Hematopoietic multipotent progenitor cell treated with erythropoietin and hydrocortisone succinate and interleukin-3 and kit ligand, for 4 days (in vitro differentiated cells): Measurements from ENCODE around the gene PPP4R3A.
A peak's percentile ranks its signal among the peaks of the same experiment; 100 is the strongest.
"Not testable (repeated sequence)": the region's sequence is repeated elsewhere in the genome, so short reads cannot be mapped to it uniquely, and the experiment has no call there.

Source experiments
- DNase-seq: peaks from one replicate; pipeline ENCODE4 v3.0.0-alpha.2; 2015

PPP4R3A gene

DNA sequence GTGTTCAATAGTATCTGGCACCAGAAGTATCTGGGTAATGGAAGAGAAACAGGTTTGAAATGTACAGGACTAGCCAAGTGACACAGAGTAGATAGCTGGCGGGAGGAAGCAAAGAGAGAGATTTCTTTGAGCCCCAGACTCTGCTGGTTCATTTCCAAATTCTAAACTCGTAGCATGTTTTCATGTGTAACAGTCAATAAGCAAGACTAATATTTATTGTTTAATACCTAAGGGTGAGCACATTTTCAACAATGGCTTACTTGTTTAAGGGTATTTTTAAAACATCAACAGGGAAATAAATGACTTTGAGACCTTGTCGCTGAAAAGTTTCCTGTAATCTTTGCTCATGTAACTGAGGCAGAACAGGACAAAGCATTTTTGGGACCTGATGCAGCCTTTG, 80.7 kb downstream of the PPP4R3A start:
- no peak for DNase-seq

DNA sequence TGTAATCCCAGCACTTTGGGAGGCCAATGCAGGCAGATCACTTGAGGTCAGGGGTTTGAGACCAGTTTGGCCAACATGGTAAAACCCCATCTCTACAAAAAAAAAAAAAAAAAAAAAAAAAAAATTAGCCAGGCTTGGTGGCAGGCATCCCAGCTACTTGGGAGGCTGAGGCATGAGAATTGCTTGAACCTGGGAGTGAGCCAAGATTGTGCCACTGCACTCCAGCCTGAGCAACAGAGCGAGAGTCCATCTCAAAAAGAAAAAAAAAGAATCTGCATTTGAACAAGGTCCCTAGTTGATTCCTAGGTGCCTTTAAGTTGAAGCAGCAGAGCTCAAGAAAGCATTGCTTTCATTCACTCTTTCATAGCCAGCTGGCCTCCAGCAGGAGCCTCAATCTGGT, 81.2 kb downstream of the PPP4R3A start:
- DNase-seq: not testable (repeated sequence)

- peak; percentile 62 for DNase-seq
Observed at GRCh38 chr14:91425531-91425944, 84.6 kb downstream of the PPP4R3A start.

DNA sequence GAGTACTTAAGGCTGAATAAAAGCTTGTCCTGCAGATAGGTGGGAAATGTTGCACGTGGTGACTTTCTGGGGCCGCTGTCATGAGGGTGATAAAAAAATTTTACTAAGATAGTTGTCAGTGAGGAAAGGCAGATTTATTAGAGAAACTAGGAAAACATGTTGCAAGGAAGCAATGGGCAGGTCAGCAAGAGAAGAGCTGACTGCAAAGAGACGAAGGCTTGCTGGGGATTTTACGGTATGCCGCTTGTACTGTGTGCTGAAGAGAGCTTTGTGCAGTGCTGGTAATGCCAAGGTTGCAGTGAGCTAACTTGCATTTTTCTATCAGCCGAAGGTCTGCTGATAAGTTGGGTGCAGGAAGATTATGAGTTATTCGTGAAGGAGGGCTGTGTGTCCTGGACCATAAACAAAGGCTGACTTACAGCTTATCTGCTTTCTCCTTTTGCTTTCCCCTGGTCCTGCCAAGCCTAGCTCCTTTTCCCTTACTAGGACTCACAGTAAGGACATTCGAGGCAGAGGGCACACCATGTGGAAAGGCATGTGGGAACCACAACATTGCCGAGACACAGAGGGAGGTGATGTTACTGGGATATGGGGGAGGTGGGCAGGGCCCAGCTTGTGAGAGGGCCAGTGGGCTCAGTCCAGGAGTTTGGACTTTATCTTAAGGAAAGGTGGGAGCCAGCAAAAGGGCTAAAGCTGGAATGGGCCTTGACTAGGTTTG, 85.1 kb downstream of the PPP4R3A start:
- no peak for DNase-seq

GRCh38 chr14:91420686-91421085, 89.4 kb downstream of the PPP4R3A start:
- DNase-seq: no peak

DNA sequence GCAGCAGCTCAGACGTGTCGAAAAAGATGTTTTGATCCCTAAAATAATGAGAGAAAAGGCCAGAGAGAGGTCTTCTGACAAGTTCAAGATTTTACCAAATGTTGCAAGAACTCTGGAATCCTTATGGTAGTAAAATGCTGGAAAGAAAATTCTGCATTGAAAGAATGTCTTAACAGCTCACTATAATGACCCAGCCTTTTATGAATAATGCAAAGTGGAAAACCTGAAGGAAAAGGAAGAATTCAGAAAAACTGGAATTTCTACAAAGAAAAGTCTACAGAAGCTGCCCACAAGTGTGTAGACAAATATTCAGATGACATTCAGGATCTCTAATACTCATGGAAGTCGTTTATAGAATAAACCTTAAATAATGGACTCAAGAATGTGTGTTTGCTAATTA, 90.7 kb downstream of the PPP4R3A start:
- no peak for DNase-seq

- no peak for DNase-seq
Observed at GRCh38 chr14:91419044-91419397, 91.1 kb downstream of the PPP4R3A start.

DNA sequence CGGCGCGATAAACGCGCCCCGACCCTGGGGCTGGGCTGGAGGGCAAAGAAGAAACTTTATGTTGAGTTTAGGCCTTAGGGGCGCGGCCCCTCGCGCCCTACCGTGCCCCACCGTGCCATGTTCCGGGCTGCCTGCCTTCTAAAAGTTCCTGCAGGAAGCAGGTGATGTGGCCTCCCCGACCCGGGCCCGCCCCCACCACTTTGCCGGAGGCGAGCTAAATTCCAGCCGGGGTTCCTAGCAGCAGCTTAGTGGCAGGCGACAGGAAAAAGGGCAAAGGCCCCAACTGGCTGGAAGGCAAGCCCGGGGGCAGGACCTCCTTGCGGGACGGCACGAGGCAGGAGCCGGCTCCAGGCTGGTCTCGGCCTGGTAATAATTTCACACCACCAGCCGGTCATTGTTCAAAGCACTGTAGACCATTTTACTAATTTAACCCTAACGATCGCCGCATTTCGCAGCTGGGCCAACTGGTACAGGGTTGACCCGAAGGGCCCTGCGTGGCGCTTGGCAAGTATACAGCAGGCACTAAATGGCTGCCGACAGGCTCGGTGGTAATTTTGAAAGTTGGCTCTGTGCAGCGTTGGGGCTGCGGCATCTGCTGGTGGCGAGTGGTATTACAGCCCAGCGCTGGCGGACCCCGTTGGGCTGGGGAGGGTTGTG, 91.6 kb downstream of the PPP4R3A start:
- peak; percentile 83 for DNase-seq

- DNase-seq: peak; percentile 90
Observed at GRCh38 chr14:91417983-91418386, 92.1 kb downstream of the PPP4R3A start.

DNA sequence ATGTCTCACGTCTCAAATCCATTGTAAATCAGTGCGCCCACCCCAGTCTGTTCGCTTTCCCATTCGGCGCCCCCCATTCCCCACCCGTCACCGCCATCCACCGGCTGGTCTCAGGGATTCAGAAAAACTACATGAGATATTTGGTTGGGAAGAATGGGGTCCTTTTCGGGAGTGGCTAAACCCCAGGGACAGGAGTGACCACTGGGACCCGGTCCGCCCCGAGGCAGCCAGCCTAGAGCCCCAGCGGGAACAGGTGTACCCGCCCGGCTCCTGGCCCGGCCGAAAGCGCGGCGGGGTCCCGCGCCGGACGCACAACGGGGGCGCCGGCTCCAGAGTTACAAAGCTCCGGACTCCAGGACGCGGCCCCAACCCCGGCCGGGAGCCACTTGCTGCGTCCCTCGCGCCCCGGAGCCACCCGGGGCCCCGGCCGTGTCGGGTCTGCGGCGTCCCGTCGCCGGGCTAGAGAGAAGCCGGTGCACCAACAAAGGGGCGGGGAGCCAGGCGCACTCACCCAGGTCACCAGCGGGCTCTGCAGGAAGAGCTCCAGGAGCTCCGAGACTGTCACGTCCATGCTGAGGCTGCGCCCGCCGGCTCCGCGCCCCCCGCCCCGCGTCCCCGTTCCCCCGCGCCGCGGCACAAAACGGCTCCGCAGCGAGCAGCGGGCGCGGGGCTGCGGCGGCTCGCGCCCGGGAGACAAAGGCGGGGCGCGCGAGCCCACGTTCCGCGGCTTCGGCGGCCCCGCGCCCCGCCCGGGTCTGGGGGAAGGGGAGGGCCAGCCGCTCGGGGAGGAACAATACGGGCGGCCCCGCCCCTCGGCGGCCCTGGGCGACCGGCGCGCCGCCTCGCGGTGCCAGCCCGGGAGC, 92.8 kb downstream of the PPP4R3A start, which contains the start of gene CCDC88C:
Gene CCDC88C (minus strand): TSS at position 701 of the 863 bp plus-strand sequence. CDS start 130 bp downstream, at position 571.
- peak; percentile 91 for DNase-seq

DNA sequence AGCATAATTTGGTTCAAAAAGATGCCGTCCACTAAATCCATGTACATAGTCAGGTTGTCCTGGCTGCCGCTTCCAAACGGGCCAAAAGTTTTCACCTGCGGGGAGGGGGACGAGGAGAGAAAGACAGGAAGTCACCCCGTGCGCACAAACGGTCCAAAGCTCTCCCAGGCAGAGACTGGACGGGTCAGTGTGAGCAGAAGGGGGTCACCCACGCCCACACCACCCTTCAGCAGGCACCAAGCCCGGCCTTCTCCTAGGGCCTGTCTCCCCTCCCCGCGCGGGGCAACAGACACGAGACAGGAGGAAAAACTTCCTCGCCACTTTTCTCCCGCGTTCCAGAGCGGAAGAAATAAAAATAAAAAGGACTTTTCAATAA, 93.4 kb downstream of the PPP4R3A start:
- DNase-seq: peak; percentile 53

- DNase-seq: peak; percentile 81
Observed at GRCh38 chr14:91415794-91416743, 94.0 kb downstream of the PPP4R3A start.

DNA sequence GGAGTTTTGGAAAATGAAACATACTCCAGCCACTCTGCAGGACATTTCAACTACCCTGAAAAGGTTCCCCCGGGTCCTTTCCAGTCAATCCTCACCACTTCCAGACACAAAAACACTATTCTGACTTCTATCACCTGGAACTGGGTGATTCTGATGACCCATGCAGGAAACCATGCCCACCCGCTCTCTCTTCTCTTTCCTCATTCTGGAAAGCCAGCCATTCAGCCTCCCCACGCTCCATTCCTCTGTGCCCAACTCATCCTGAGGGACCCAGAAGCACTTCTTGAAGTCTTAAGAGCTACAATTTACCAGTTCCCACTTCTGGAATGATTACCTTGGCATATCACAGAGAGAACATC, 95.7 kb downstream of the PPP4R3A start:
- no peak for DNase-seq

DNA sequence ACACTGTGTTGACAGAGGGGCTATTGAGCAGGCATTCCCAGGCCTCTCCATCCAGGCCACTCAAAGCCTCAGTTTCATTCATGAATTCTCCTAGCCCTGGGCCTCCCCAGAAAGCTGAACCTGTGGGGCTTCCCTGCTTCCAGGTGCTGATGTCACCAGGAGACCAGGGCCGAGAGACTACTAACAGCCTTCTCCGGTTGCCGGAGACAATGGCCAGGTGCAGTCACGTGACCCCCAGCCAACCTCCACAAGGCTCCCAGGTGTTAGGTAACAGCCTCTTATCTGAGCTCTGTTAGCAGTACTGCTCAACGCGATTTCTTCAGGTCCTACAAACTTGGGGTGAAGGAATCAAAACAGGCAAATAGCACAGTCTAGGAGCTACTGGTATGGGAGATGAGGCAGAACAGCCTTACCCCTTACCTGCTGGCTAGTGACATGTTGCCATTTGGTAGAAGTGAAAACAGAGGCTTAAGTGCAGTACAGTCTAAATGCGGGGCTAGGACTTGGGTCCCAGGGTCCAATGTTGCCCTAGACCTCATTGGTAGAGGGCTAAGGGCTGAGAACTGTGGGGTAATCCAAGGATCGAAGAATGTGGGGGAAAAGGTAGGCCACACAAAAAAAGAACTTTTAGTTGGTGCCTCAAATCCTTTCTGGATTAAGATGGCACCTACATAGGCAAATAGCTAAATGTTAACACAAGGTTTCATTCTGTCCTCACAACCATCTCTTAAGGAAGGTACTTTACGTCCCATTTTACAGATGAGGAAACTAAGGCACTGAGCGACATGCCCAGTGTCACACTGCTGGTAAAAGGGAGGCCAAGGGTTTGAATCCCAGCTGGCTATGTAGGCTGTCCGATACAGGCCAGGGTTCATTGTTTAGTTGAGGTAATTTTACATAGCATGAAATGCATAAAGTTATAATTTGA, 96.3 kb downstream of the PPP4R3A start:
- DNase-seq: no peak

DNA sequence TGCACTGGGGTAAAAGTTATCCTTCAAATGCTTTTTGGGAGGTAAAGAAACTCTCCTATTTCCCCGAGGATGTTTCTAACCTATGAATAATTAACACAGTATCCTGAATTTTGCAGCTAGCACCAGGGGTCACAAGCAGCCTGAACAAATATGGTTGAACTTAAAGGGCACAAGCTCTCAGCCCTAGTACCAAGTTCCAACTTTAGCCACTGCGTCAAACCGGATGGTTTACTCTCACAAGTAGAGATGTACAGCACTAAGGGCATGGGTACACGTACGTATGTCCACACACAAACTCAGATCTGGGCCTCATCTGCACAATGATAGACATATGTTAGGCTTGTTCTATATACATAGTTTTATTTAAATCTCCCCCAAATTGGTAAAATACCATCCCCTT, 97.2 kb downstream of the PPP4R3A start:
- no peak for DNase-seq

- DNase-seq: peak; percentile 64
Observed at GRCh38 chr14:91410771-91411536, 99.2 kb downstream of the PPP4R3A start.

- no peak for DNase-seq
Observed at GRCh38 chr14:91409928-91410718, 100.0 kb downstream of the PPP4R3A start.

DNA sequence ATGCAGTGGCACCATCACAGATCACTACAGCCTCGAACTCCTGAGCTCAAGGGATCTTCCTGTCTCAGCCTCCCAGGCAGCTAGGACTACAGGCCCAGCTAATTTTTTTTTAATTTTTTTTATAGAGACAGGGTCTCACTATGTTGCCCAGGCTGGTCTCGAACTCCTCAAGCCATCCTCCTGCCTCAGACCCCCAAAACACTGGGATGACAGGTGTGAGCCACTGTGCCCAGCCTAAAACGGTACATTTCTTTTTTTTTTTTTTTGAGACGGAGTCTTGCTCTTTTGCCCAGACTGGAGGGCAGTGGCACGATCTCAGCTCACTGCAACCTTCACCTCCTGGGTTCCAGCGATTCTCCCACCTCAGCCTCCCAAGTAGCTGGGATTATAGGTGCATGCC, 100.9 kb downstream of the PPP4R3A start:
- DNase-seq: not testable (repeated sequence)
